ENCODE data around the gene PJA2.
"Not testable (repeated sequence)": the region's sequence is repeated elsewhere in the genome, so short reads cannot be mapped to it uniquely, and the experiment has no call there.

PJA2 gene

DNA sequence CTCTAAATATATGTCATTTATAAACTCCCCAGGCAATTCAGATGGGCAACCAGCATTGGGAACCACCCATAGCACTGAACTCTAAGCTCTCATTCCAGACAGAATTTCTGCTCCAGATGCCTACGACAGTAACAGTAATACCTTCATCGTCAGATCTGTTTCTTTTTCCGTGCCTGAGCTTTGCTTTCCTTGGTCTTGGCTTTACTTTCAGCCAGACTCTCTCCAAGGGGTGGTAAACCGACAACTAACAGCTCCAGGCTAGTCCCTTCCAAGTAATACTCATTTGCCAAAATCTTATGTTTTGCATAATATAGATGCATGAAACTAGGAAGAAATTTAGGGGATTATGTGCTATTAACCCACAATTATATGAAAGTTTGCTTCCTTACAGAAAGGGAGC lies 102.3 kb downstream of the PJA2 start:
- FAIRE-seq = no peak

DNA sequence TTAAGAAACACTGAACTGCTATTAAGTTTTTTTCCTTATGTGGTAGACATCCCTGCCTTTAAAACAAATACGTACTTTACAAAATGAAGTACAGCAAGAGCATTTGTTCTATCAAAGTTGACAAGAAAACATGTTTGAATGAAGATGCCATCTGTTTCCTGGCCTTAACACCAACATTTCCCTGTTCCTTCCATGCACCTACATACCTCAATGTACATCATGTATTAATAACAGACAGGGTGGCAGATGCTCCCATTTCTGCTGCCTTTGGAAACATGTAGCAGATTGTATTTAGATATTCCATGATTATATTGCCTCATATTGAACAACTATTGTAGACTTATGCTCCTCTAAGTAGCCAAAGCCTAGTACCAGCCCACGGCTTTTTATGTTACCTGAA lies 104.4 kb downstream of the PJA2 start:
- FAIRE-seq = no peak

DNA sequence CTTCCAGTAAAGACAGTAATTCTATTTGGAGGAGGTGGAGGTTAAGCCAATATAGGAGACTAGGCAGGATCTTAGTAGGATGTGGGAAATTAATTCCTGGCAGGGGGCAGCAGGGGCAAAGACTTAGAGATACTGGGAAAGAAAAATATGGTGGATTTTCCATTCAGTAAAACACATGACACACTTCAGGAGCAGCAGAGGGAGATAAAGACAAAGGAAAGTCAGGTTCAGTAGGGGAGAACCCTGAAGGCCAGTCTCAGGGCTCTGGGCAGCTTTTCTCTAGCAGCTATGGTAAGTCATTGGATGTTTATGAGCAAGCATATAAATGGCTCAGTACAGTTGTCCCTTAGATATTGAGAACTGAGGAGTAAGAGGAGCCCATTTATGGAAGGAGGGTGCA lies 105.5 kb downstream of the PJA2 start:
- no peak for FAIRE-seq

DNA sequence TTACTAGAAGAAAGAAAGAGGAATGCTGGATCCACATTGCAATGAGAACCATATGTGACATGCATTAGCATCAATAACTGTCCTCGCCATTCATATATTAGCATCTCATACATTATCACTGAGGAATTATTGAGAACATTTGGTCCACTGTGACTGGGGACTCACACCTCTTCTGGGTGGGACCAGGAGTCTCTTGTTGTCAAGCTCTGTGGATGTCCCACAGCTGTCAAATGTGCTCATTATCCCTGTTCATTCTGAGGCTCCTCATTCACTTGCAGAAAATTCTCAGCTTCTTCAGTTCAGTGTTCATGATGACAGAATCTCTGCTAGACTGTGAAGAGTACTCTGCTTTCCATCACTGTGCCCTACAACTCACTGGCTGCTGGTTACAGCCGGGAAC lies 109.4 kb downstream of the PJA2 start:
- no peak for FAIRE-seq

DNA sequence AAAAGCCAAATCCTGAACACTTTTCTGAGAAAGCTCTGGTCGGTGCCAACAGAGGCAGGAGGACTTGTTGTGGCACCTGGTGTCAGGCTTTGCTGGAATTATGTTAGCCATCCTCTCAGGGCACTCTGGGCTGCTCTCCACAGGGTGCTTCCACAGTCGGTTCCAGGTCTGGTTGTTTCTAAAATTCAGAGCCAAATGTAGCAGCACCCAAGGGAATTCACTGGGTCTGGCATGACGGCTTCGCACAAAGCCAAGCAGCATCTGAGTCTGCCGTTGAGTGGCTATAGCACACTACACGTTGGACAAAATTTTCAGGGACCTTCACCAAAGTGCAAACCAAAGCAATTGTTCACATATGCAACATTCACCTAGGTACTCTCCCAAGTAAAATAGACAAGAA lies 110.2 kb downstream of the PJA2 start:
- FAIRE-seq = no peak

DNA sequence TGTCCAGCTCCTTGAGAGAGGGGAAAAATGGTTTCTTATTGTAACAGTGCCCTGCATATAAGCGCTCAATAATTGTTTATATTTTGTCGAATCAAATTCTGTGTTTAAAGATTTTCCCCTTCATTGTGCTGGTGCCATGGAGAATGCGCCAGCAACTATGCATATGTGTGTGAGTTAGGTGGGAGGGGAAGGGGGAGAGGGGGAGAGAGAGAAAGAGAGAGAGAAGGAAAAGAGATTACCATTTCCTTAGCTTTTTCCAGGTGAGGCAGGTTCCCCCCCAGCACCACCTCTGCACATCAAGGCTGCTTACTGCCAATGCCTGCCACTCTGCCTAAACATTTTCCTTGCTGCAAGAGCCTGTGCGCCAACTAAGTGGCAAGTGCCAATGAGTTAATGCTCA lies 111.0 kb downstream of the PJA2 start:
- no peak for FAIRE-seq

DNA sequence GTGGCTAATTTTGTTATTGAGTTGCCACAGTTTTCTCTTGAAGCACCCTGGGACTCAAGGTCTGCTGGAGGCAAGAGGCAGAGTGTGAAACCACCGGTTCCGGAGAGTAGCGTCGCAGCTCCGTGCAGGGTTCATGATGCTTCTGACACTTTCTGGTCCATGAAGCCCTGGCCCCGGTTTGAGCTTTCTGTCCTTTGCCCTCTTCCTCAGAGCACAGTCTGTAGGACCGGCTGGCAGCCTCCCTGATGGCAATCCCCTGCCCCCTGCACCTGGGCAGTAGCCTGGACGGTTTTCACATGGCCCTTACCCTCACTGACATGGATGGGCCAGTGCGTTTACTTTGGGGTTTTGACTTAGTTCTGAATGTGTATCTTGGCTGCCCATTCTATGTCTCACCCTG lies 111.9 kb downstream of the PJA2 start:
- no peak for FAIRE-seq

DNA sequence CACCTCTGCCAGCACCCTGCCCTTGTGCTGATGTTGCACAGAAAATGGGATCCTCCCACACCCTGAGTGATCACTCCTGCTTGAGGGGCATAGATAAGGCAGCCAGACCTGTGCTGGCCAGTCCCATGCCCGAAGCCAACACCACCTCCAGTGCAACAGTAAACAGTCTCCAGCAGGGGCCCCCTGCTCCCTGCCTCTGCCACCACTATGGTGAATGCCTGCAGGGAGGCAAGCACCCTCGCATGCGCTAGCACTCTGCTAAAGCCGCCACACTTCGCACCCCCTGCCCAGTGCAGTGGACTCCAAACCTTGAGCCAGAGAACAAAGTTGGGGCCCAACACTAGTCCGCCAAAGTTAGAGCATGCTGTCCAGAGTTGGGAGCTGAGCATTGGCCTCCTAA lies 118.7 kb downstream of the PJA2 start:
- no peak for FAIRE-seq

DNA sequence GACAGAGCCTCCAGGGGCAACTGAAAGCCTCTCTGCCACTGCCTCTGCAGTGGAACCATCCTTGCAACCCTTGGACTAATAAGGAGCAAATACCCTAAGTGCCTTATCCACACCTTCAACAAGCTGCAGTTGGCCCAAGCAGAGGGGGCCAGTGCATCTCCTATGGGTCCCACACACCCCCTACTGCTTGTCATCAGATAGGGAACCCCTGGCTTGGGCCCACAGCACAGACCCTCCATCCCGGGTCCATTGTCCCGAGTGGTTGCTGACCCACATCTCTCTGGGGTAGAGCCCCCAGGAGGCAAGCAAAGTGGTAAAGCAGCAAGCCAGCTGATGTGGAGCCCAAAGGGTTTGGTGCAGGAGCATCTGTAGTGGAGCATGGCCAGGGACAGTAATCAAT lies 119.5 kb downstream of the PJA2 start:
- FAIRE-seq = no peak

DNA sequence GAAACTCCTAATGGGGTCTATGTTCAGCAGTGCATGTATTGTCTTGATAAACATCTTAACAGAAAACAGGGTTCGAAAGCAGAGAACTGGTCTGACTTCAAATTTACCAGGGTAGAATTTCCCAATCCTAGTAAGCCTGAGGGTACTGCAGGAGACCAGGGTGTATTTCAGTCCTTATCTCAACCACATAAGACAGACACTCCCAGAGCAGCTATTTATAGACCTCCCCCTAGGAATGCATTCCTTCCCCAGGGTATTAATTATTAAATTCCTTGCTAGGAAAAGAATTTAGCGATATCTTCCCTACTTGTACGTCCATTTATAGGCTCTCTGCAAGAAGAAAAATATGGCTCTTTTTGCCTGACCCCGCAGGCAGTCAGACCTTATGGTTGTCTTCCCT lies 123.1 kb downstream of the PJA2 start:
- FAIRE-seq = not testable (repeated sequence)
